MM.1S (cell line): ENCODE results near the gene CTAGE8.
"Not testable (repeated sequence)": the region's sequence is repeated elsewhere in the genome, so short reads cannot be mapped to it uniquely, and the experiment has no call there.

Source experiments
- DNase-seq: peaks from one replicate; pipeline ENCODE4 v3.0.0-alpha.2; 2015
- H2AFZ ChIP-seq: fragments of 300-600 bp; sonication (generic); 2 replicates; pipeline ENCODE4 v1.6.0; 2016; ENCODE audit warnings: antibody characterized with exemption, low read length
- H3F3A ChIP-seq: fragments of 300-600 bp; sonication (generic); 2 replicates; pipeline ENCODE4 v1.6.1; 2016; ENCODE audit warnings: mild to moderate bottlenecking, antibody characterized with exemption, low read length, moderate library complexity, mixed read lengths; ENCODE audit not compliant: insufficient read depth
- H3K27ac ChIP-seq: fragments of 300-600 bp; sonication (generic); 2 replicates; pipeline ENCODE4 v1.5.1; 2016; ENCODE audit warnings: mild to moderate bottlenecking, low read length
- H3K27me3 ChIP-seq: fragments of 300-600 bp; sonication (generic); replicated peaks from 2 replicates; pipeline ENCODE4 v1.6.0; 2016; ENCODE audit warnings: low read length; ENCODE audit not compliant: insufficient read depth
- H3K36me3 ChIP-seq: fragments of 300-600 bp; sonication (generic); replicated peaks from 2 replicates; pipeline ENCODE4 v1.6.1; 2016; ENCODE audit warnings: mild to moderate bottlenecking, low read length, mixed read lengths; ENCODE audit not compliant: insufficient read depth
- H3K4me1 ChIP-seq: fragments of 300-600 bp; sonication (generic); 2 replicates; pipeline ENCODE4 v1.6.1; 2016; ENCODE audit warnings: low read length, mixed read lengths
- H3K4me2 ChIP-seq: fragments of 300-600 bp; sonication (generic); 2 replicates; pipeline ENCODE4 v1.6.0; 2016; ENCODE audit warnings: low read depth, low read length
- H3K4me3 ChIP-seq: fragments of 300-600 bp; sonication (generic); 2 replicates; pipeline ENCODE4 v1.5.1; 2016; ENCODE audit warnings: low read length, mixed read lengths
- H3K79me2 ChIP-seq: fragments of 300-600 bp; sonication (generic); 2 replicates; pipeline ENCODE4 v1.6.1; 2016; ENCODE audit warnings: mixed run types, low read length, mixed read lengths
- H3K9ac ChIP-seq: fragments of 300-600 bp; sonication (generic); 2 replicates; pipeline ENCODE4 v1.6.1; 2016; ENCODE audit warnings: low read length, mixed read lengths
- H3K9me2 ChIP-seq: fragments of 300-600 bp; sonication (generic); replicated peaks from 2 replicates; pipeline ENCODE4 v1.6.1; 2016; ENCODE audit warnings: mild to moderate bottlenecking, low read length, mixed read lengths; ENCODE audit not compliant: insufficient read depth
- H3K9me3 ChIP-seq: fragments of 300-600 bp; sonication (generic); replicated peaks from 2 replicates; pipeline ENCODE4 v1.6.1; 2016; ENCODE audit warnings: mild to moderate bottlenecking, low read length, mixed read lengths; ENCODE audit not compliant: insufficient read depth
- H4K20me1 ChIP-seq: fragments of 300-600 bp; sonication (generic); 2 replicates; pipeline ENCODE4 v1.6.1; 2016; ENCODE audit warnings: mild to moderate bottlenecking, low read length, moderate library complexity, mixed read lengths; ENCODE audit not compliant: insufficient read depth
- CTCF ChIP-seq: fragments of 300-600 bp; sonication (generic); IDR thresholded peaks from 2 replicates; pipeline ENCODE4 v1.5.1; 2016; ENCODE audit warnings: antibody characterized with exemption, low read length, mixed read lengths
- EZH2 ChIP-seq: fragments of 300-600 bp; sonication (generic); optimal IDR thresholded peaks from 2 replicates; pipeline ENCODE3; 2017; ENCODE audit warnings: low read depth, mild to moderate bottlenecking, antibody characterized with exemption, low read length, mixed read lengths
- EZH2phosphoT487 ChIP-seq: fragments of 300-600 bp; sonication (generic); IDR thresholded peaks from 2 replicates; pipeline ENCODE4 v1.6.1; 2018; ENCODE audit warnings: antibody characterized with exemption, low read length

The CTAGE8 gene

DNA sequence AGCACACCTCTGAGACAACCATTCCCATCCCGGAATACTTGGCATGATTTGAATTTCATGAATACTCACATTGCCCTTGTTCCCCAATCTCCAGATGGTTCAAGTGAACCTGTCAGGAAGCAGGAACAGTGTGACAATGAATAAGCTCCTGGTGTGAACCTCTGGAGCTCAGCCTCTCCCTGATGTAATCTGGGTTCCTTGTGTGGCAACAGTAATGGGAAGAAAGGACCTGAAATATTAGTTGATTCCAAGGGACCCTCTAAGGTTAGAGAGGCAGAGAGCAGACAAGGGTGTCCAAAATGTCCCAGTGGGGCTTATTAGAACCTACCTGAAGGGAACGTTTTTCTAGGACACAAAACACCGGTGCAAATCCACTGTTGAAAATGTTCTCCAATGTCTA lies 13.0 kb downstream of the CTAGE8 start:
- Histone ChIP-seq H3K27me3 (no peaks in the 10 kb centered on the region), H3K36me3 (no peaks in the 10 kb centered on the region), H3K9ac (no peak overlapping the region), H3K4me3 (no peak overlapping the region), H2AFZ (no peak overlapping the region), H3K79me2 (no peaks in the 10 kb centered on the region), H4K20me1 (no peaks in the 10 kb centered on the region), H3F3A (no peaks in the 10 kb centered on the region), H3K9me3 (no peaks in the 10 kb centered on the region), H3K27ac (no peak overlapping the region), H3K4me1 (no peaks in the 10 kb centered on the region), H3K4me2 (no peak overlapping the region), H3K9me2 (no peaks in the 10 kb centered on the region)
- DNase-seq: no peak
- no peak for TF ChIP-seq CTCF
- TF ChIP-seq EZH2phosphoT487: no peak
- TF ChIP-seq EZH2: no peak

GRCh38 chr7:144255471-144255897 lies 13.6 kb downstream of the CTAGE8 start:
- Histone ChIP-seq H3K9me2 (no peaks in the 10 kb centered on the region), H3K27me3 (no peaks in the 10 kb centered on the region), H2AFZ (no peak overlapping the region), H3K4me3 (no peak overlapping the region), H3K79me2 (no peaks in the 10 kb centered on the region), H3K9me3 (no peaks in the 10 kb centered on the region), H3K27ac (no peak overlapping the region), H3K36me3 (no peaks in the 10 kb centered on the region), H3K4me2 (no peak overlapping the region), H3K4me1 (no peaks in the 10 kb centered on the region), H3K9ac (no peak overlapping the region), H4K20me1 (no peaks in the 10 kb centered on the region), H3F3A (no peaks in the 10 kb centered on the region)
- TF ChIP-seq CTCF (no peak), EZH2phosphoT487 (no peak), EZH2 (no peak)
- DNase-seq: peak; percentile 6

DNA sequence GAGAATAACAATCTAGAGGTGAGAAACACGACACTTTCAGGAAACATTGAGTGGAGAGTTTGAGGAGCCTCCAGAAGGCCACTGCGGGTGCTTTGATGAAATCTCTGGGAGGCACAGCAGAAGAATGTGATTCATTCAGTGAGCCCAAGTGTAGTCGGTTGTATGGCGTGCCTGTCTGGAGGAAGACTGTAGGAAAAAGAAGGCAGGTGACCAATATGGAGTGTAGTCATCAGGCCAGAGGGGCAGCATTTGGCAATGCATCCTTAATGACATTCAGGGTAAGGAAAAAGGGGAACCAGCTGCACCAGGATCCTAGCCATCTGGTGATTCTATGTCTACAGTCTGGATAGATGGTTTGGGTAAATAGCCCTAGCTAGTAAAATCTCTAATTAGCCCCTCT lies 16.8 kb downstream of the CTAGE8 start:
- DNase-seq, H4K20me1 ChIP-seq, H3K4me3 ChIP-seq, H3K36me3 ChIP-seq, H3K9ac ChIP-seq, H3K9me3 ChIP-seq, H3K79me2 ChIP-seq, H2AFZ ChIP-seq, H3K27me3 ChIP-seq, H3K4me1 ChIP-seq, H3F3A ChIP-seq, H3K27ac ChIP-seq, H3K4me2 ChIP-seq, H3K9me2 ChIP-seq: not testable (repeated sequence)

- H3K27me3 ChIP-seq, H3K9me2 ChIP-seq, H2AFZ ChIP-seq, H3K27ac ChIP-seq, H3K4me3 ChIP-seq, H4K20me1 ChIP-seq, H3K36me3 ChIP-seq, H3K79me2 ChIP-seq, H3K9me3 ChIP-seq, H3K4me1 ChIP-seq, H3F3A ChIP-seq, H3K4me2 ChIP-seq, H3K9ac ChIP-seq, DNase-seq: not testable (repeated sequence)
Measured at GRCh38 chr7:144247674-144248330, 21.3 kb downstream of the CTAGE8 start.

DNA sequence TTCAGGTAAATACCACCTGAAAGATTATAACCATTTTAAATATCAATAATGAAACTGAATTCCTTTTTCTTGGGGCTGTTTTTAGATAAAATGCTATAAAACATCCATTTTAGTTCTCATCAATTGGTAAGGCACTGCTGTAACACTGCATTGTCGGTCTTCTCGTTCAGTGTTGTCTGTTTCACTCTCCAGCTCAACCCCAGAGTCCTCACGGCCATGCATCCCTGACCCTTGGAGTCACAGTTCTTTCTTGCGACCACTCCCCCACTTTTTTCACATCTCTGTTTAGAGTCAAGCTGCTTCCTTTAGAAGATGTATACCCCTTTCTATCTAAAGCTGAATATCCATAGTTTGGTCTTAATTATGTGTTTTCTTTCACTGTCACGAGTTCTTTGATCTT lies 22.1 kb downstream of the CTAGE8 start:
- not testable (repeated sequence) for H3K9me2 ChIP-seq, H3K4me3 ChIP-seq, H3K79me2 ChIP-seq, H3K4me2 ChIP-seq, H3K4me1 ChIP-seq, H3K27me3 ChIP-seq, DNase-seq, H3K27ac ChIP-seq, H3F3A ChIP-seq, H4K20me1 ChIP-seq, H3K9me3 ChIP-seq, H2AFZ ChIP-seq, H3K9ac ChIP-seq, H3K36me3 ChIP-seq

DNA sequence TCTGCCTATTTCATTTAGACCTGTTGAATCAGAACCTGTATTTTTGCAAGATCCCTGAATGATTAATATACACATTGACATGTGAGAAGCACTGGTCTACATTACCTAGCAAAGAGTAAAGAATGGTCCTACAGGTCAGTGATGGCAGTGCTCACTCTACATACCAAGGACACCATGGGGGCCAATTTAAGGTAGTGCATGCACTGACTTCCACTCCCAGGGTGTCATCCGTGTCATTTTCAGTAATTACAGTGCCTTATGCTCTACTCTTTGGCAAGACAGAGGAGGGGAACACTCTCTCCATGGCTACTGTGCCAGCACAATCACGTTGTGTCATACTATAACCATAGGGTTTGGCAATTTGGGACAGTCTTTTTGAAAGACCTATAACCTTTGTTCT lies 23.7 kb downstream of the CTAGE8 start:
- H3K9me3 ChIP-seq, H4K20me1 ChIP-seq, H3F3A ChIP-seq, H3K27me3 ChIP-seq, H3K4me2 ChIP-seq, H3K4me1 ChIP-seq, H3K9ac ChIP-seq, H3K27ac ChIP-seq, H3K4me3 ChIP-seq, DNase-seq, H3K9me2 ChIP-seq, H3K79me2 ChIP-seq, H3K36me3 ChIP-seq, H2AFZ ChIP-seq: not testable (repeated sequence)
